Right lobe of liver (tissue), 4 donors: Measurements from ENCODE around the gene TTLL5.

Source experiments
- POLR2A ChIP-seq: fragments of 450-650 bp; IDR thresholded peaks from one replicate; pipeline ENCODE4 v1.6.1; 2017; ENCODE audit warnings: antibody characterized with exemption, mild to moderate bottlenecking
- TF ChIP-seq, protein P1 (sequence below), 4 donors: fragments of 200-600 bp in 3 of 4; fragments of 450-650 bp in 1 of 4; IDR thresholded peaks; one replicate each; pipeline versions ENCODE4 v1.5.1 to v1.8.0; 2016 to 2022; ENCODE audit warnings: antibody characterized with exemption in 4 of 4, mild to moderate bottlenecking in 2 of 4
- donor health status: DM: no; HTN: no; CAD: no.
- donor health status: DM: no; HTN: no; CAD: no.
- donor health status: DM: no; HTN: yes; CAD: no.

DNA sequence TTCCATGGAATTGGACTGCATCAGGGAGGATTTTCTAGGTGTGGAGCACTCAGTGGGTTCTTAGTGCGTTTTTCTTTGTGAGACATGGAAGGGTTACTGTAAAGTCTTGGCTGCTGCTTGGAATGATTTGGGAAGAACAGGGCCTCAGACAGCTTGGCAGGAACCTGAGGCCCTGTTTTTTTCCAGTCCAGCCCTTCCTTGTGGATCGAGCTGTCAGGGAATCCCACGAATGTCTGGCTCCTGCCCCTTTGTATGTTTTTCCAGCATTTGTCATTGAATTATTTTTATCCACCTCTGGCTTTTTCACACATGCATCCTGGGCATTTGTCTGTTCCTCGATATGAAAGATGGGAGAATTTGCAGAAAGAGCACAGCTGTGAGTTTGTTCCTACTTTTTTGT, 162.3 kb downstream of the TTLL5 start:
- TF ChIP-seq, protein P1, sequence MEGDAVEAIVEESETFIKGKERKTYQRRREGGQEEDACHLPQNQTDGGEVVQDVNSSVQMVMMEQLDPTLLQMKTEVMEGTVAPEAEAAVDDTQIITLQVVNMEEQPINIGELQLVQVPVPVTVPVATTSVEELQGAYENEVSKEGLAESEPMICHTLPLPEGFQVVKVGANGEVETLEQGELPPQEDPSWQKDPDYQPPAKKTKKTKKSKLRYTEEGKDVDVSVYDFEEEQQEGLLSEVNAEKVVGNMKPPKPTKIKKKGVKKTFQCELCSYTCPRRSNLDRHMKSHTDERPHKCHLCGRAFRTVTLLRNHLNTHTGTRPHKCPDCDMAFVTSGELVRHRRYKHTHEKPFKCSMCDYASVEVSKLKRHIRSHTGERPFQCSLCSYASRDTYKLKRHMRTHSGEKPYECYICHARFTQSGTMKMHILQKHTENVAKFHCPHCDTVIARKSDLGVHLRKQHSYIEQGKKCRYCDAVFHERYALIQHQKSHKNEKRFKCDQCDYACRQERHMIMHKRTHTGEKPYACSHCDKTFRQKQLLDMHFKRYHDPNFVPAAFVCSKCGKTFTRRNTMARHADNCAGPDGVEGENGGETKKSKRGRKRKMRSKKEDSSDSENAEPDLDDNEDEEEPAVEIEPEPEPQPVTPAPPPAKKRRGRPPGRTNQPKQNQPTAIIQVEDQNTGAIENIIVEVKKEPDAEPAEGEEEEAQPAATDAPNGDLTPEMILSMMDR (IDR thresholded peaks at IDR 0.05) = no peak
- no peak for TF ChIP-seq POLR2A
